Measurements from ENCODE around the gene SMIM29. TPM values are rescaled to one million over a fixed set of nuclear protein-coding genes. Genes with fewer than 3 reads are reported as not detected.
A peak's percentile ranks its signal among the peaks of the same experiment; 100 is the strongest.

The SMIM29 gene
- total RNA-seq, 1 experiment from 2014 or later = 5.4 TPM

- Mint-ChIP-seq H3K27ac (peak overlapping the region in 1 of 3 experiments; percentile 39; a peak in 1 of 7 replicates), H3K27me3 (ENCODE audit: low read depth) (peaks cover 2% of the 10 kb centered on the region), H3K9me3 (no peaks in the 10 kb centered on the region), H3K4me3 (no peak overlapping the region), H3K36me3 (ENCODE audit: insufficient read depth in 1 of 3, low read depth in 3 of 3) (no peaks in the 10 kb centered on the region), H3K4me1 (peaks cover 40 to 44% of the 10 kb centered on the region in 2 experiments)
- Histone ChIP-seq H3K79me2 (ENCODE audit: insufficient read depth, low read length) (no peaks in the 10 kb centered on the region), H3K23ac (ENCODE audit: insufficient read length, low read depth, low read length) (no peak overlapping the region), H3K4ac (ENCODE audit: low read depth, low read length) (no peak overlapping the region), H4K5ac (ENCODE audit: insufficient read length, low read depth, low read length) (no peak overlapping the region), H3T11ph (ENCODE audit: low read length) (no peak overlapping the region), H3K18ac (ENCODE audit: insufficient read length, low read depth, low read length) (no peak overlapping the region), H4K8ac (replicated peaks; ENCODE audit: insufficient read length, low read depth, low read length) (no peak overlapping the region), H2AFZ (ENCODE audit: low read length) (no peak overlapping the region), H3K56ac (ENCODE audit: insufficient read length, low read depth, low read length) (no peak overlapping the region), H3K9me3 (ENCODE audit: control insufficient read depth, low read depth, low read length) (no peaks in the 10 kb centered on the region), H2BK12ac (ENCODE audit: insufficient read length, low read depth, low read length) (no peak overlapping the region), H3K4me2 (ENCODE audit: insufficient read depth, insufficient read length, low read length) (no peak overlapping the region), H2AK5ac (ENCODE audit: insufficient read length, low read length) (no peak overlapping the region), H3K27me3 (ENCODE audit: insufficient read depth, low read length) (no peaks in the 10 kb centered on the region), H4K91ac (ENCODE audit: insufficient read length, low read depth, low read length) (no peak overlapping the region), H3K4me1 (ENCODE audit: insufficient read depth, low read length) (peaks cover 15% of the 10 kb centered on the region; the same call in 1 of the 2 replicates), H2BK120ac (ENCODE audit: low read depth, low read length, poor library complexity, severe bottlenecking) (no peak overlapping the region), H3K79me1 (ENCODE audit: insufficient read depth, low read depth, low read length, poor library complexity, severe bottlenecking) (no peaks in the 10 kb centered on the region), H3K14ac (ENCODE audit: insufficient read depth, low read length) (no peak overlapping the region), H2BK15ac (ENCODE audit: low read depth, low read length) (0 out of 2 replicates have a peak overlapping the region, but pooled peaks have one; percentile 61), H2BK20ac (ENCODE audit: low read depth, low read length, poor library complexity, severe bottlenecking) (no peak overlapping the region), H4K20me1 (ENCODE audit: control insufficient read depth, insufficient read depth, insufficient read length) (no peaks in the 10 kb centered on the region), H3K9ac (ENCODE audit: extremely low read depth, insufficient read length, low read length) (no peak overlapping the region), H3K27ac (ENCODE audit: insufficient read length, low read depth, low read length) (no peak overlapping the region), H3K23me2 (ENCODE audit: insufficient read length, low read depth, low read length, poor library complexity, severe bottlenecking) (no peaks in the 10 kb centered on the region), H2BK5ac (ENCODE audit: insufficient read length, low read length) (no peak overlapping the region)
- no CpG with 5 or more reads among the region's 5 CpGs for WGBS (ENCODE audit: extremely low coverage, insufficient read length, low lambda C conversion rate)
- TF ChIP-seq CTCF (conservative IDR thresholded peaks at IDR 0.05) = no peak
- no peak for DNase-seq
Observed at GRCh38 chr6:34225551-34225950, 23.3 kb downstream of the SMIM29 start.
